Karpas-422 (cell line): Measurements from ENCODE around the gene MBD6. TPM values are rescaled to one million over a fixed set of nuclear protein-coding genes. Genes with fewer than 3 reads are reported as not detected.
A peak's percentile ranks its signal among the peaks of the same experiment; 100 is the strongest.
"Not testable (repeated sequence)": the region's sequence is repeated elsewhere in the genome, so short reads cannot be mapped to it uniquely, and the experiment has no call there.

Source experiments
- DNase-seq: peaks from one replicate; pipeline ENCODE4 v3.0.0-alpha.2; 2015
- H2AFZ ChIP-seq: fragments of 200-600 bp; sonication (generic); 2 replicates; pipeline ENCODE4 v1.6.1; 2014; ENCODE audit warnings: antibody characterized with exemption, low read length, mixed read lengths
- H3K27ac ChIP-seq: fragments of 200-600 bp; sonication (generic); 2 replicates; pipeline ENCODE4 v1.5.1; 2014; ENCODE audit warnings: mild to moderate bottlenecking, low read length, moderate library complexity
- H3K27me3 ChIP-seq: fragments of 200-600 bp; sonication (generic); 2 replicates; pipeline ENCODE4 v1.6.1; 2014; ENCODE audit warnings: low read length, mixed read lengths
- H3K36me3 ChIP-seq: fragments of 200-600 bp; sonication (generic); 2 replicates; pipeline ENCODE4 v1.6.1; 2014; ENCODE audit warnings: low read length, mixed read lengths; ENCODE audit not compliant: insufficient read depth
- H3K4me1 ChIP-seq: fragments of 200-600 bp; sonication (generic); 2 replicates; pipeline ENCODE4 v1.6.1; 2014; ENCODE audit warnings: mild to moderate bottlenecking, low read length, mixed read lengths
- H3K4me2 ChIP-seq: fragments of 200-600 bp; sonication (generic); 2 replicates; pipeline ENCODE4 v1.6.1; 2014; ENCODE audit warnings: low read length, low read depth, mild to moderate bottlenecking; ENCODE audit not compliant: poor library complexity, severe bottlenecking
- H3K4me3 ChIP-seq: fragments of 200-600 bp; sonication (generic); 2 replicates; pipeline ENCODE4 v1.5.1; 2014; ENCODE audit warnings: mild to moderate bottlenecking, antibody characterized with exemption, low read length, mixed read lengths
- H3K79me2 ChIP-seq: fragments of 200-600 bp; sonication (generic); 2 replicates; pipeline ENCODE4 v1.6.1; 2014; ENCODE audit warnings: mild to moderate bottlenecking, low read length, mixed read lengths
- H3K9ac ChIP-seq: fragments of 200-600 bp; sonication (generic); 2 replicates; pipeline ENCODE4 v1.6.0; 2014; ENCODE audit warnings: low read length
- H3K9me2 ChIP-seq: fragments of 200-600 bp; sonication (generic), shearing (Covaris generic); replicated peaks from 2 replicates; pipeline ENCODE4 v1.6.0; 2014; ENCODE audit warnings: mild to moderate bottlenecking, low read length, moderate library complexity; ENCODE audit not compliant: insufficient read depth
- H3K9me3 ChIP-seq: fragments of 300-700, 200-600 bp; sonication (generic); 2 replicates; pipeline ENCODE4 v1.6.1; 2014; ENCODE audit warnings: low read length, mixed read lengths
- H4K20me1 ChIP-seq: fragments of 200-600 bp; sonication (generic); 2 replicates; pipeline ENCODE4 v1.6.1; 2014; ENCODE audit warnings: mild to moderate bottlenecking, antibody characterized with exemption, low read length, low read depth; ENCODE audit not compliant: insufficient read depth
- total RNA-seq: library from RNA; depleted of rRNA; stranded (reverse); fragments of >200 nt; shearing (Covaris generic); gene quantifications from 2 replicates; pipeline ENCODE4 v1.2.3, GENCODE V29; 2014; ENCODE audit warnings: low replicate concordance

Gene MBD6
- total RNA-seq, 1 experiment from 2014 or later, result 23.5 TPM

GRCh38 chr12:57515934-57516541 is 6.6 kb upstream of the MBD6 start:
- H3K9ac ChIP-seq, result no peak overlapping the region
- no peak overlapping the region for H3K4me2 ChIP-seq
- no peaks in the 10 kb centered on the region for H3K9me2 ChIP-seq
- no peaks in the 10 kb centered on the region for H3K9me3 ChIP-seq
- H3K36me3 ChIP-seq, result peaks cover 59% of the 10 kb centered on the region
- peaks cover 17% of the 10 kb centered on the region for H3K4me1 ChIP-seq
- no peak overlapping the region for H3K4me3 ChIP-seq
- no peak overlapping the region for H2AFZ ChIP-seq
- no peaks in the 10 kb centered on the region for H3K27me3 ChIP-seq
- H3K27ac ChIP-seq, result no peak overlapping the region
- H3K79me2 ChIP-seq, result peaks cover 32% of the 10 kb centered on the region
- peaks cover 28% of the 10 kb centered on the region; the same call in 1 of the 2 replicates for H4K20me1 ChIP-seq
- no peak for DNase-seq

- Histone ChIP-seq H3K9ac (no peak overlapping the region), H4K20me1 (peaks cover 28% of the 10 kb centered on the region; the same call in 1 of the 2 replicates), H3K4me3 (no peak overlapping the region), H2AFZ (no peak overlapping the region), H3K9me3 (no peaks in the 10 kb centered on the region), H3K4me1 (peaks cover 23% of the 10 kb centered on the region), H3K9me2 (no peaks in the 10 kb centered on the region), H3K27me3 (no peaks in the 10 kb centered on the region), H3K79me2 (peaks cover 32% of the 10 kb centered on the region), H3K4me2 (no peak overlapping the region), H3K36me3 (peaks cover 57% of the 10 kb centered on the region), H3K27ac (no peak overlapping the region)
- no peak for DNase-seq
Observed at GRCh38 chr12:57516617-57517153, 5.9 kb upstream of the MBD6 start.

- H4K20me1 ChIP-seq, result peaks cover 28% of the 10 kb centered on the region; the same call in 1 of the 2 replicates
- H3K36me3 ChIP-seq, result peaks cover 52% of the 10 kb centered on the region
- no peaks in the 10 kb centered on the region for H3K9me2 ChIP-seq
Observed at GRCh38 chr12:57517187-57517586, 5.4 kb upstream of the MBD6 start.

GRCh38 chr12:57517718-57518117 is 4.9 kb upstream of the MBD6 start:
- not testable (repeated sequence) for H3K9me2 ChIP-seq, H3K4me3 ChIP-seq, H3K27me3 ChIP-seq, H3K9me3 ChIP-seq, H3K4me2 ChIP-seq, H3K27ac ChIP-seq, H2AFZ ChIP-seq, H3K9ac ChIP-seq, DNase-seq
- Histone ChIP-seq H3K79me2 (peaks cover 32% of the 10 kb centered on the region), H3K36me3 (peaks cover 47% of the 10 kb centered on the region), H4K20me1 (peaks cover 28% of the 10 kb centered on the region; the same call in 1 of the 2 replicates), H3K4me1 (peaks cover 30% of the 10 kb centered on the region)

More at GRCh38 chr12:57517187-57517586, 5.4 kb upstream of the MBD6 start:
- Histone ChIP-seq H3K4me2 (no peak overlapping the region), H3K9ac (no peak overlapping the region), H3K27ac (no peak overlapping the region), H3K27me3 (no peaks in the 10 kb centered on the region), H3K79me2 (peaks cover 32% of the 10 kb centered on the region), H3K4me3 (no peak overlapping the region), H2AFZ (no peak overlapping the region), H3K9me3 (no peaks in the 10 kb centered on the region), H3K4me1 (peaks cover 28% of the 10 kb centered on the region)
- no peak for DNase-seq

- Histone ChIP-seq H3K4me3 (peak overlapping the region; percentile 83), H2AFZ (no peak overlapping the region), H3K4me1 (peaks cover 32% of the 10 kb centered on the region), H3K36me3 (peaks cover 41% of the 10 kb centered on the region), H3K9ac (peak overlapping the region; percentile 84; the same call in 1 of the 2 replicates), H3K79me2 (peaks cover 36% of the 10 kb centered on the region), H3K9me2 (no peaks in the 10 kb centered on the region), H3K9me3 (no peaks in the 10 kb centered on the region), H4K20me1 (peaks cover 30% of the 10 kb centered on the region; the same call in 1 of the 2 replicates), H3K27me3 (no peaks in the 10 kb centered on the region), H3K4me2 (peak overlapping the region; percentile 69), H3K27ac (peak overlapping the region; percentile 81; the same call in 1 of the 2 replicates)
- no peak for DNase-seq
Observed at GRCh38 chr12:57518176-57518919, 4.3 kb upstream of the MBD6 start.

GRCh38 chr12:57518920-57519795 is 3.5 kb upstream of the MBD6 start:
- peak; percentile 80 for DNase-seq
- Histone ChIP-seq H3K9me3 (no peaks in the 10 kb centered on the region), H3K27me3 (no peaks in the 10 kb centered on the region), H3K4me1 (peaks cover 40% of the 10 kb centered on the region), H4K20me1 (peaks cover 35% of the 10 kb centered on the region; the same call in 1 of the 2 replicates), H2AFZ (no peak overlapping the region), H3K4me2 (peak overlapping the region; percentile 69), H3K9me2 (no peaks in the 10 kb centered on the region), H3K36me3 (peaks cover 38% of the 10 kb centered on the region), H3K79me2 (peaks cover 44% of the 10 kb centered on the region), H3K9ac (peak overlapping the region; percentile 84), H3K4me3 (peak overlapping the region; percentile 83), H3K27ac (peak overlapping the region; percentile 81)

GRCh38 chr12:57519796-57520052 is 2.9 kb upstream of the MBD6 start:
- peak overlapping the region; percentile 69 for H3K4me2 ChIP-seq
- H3K9me3 ChIP-seq, result no peaks in the 10 kb centered on the region
- peak overlapping the region; percentile 83 for H3K4me3 ChIP-seq
- H3K36me3 ChIP-seq, result peaks cover 33% of the 10 kb centered on the region
- H3K9me2 ChIP-seq, result no peaks in the 10 kb centered on the region
- H3K27ac ChIP-seq, result peak overlapping the region; percentile 81
- peak; percentile 68 for DNase-seq
- H3K4me1 ChIP-seq, result peaks cover 45% of the 10 kb centered on the region
- peaks cover 49% of the 10 kb centered on the region for H3K79me2 ChIP-seq
- H4K20me1 ChIP-seq, result peaks cover 39% of the 10 kb centered on the region; the same call in 1 of the 2 replicates
- no peaks in the 10 kb centered on the region for H3K27me3 ChIP-seq
- no peak overlapping the region for H2AFZ ChIP-seq
- H3K9ac ChIP-seq, result peak overlapping the region; percentile 84
